GM23248 (cell line): Measurements from ENCODE around the gene ATP2A2. TPM values are rescaled to one million over a fixed set of nuclear protein-coding genes. Genes with fewer than 3 reads are reported as not detected.

Experiments used
- DNase-seq: peaks from one replicate; pipeline ENCODE4 v3.0.0-alpha.2; 2015
- H2AFZ ChIP-seq: fragments of 200-600 bp; sonication (generic); 2 replicates; pipeline ENCODE4 v1.6.1; 2016; ENCODE audit warnings: antibody characterized with exemption
- H3F3A ChIP-seq: fragments of 200-600 bp; sonication (generic); 2 replicates; pipeline ENCODE4 v1.6.1; 2016; ENCODE audit warnings: mild to moderate bottlenecking, antibody characterized with exemption, mixed run types; ENCODE audit not compliant: insufficient read depth
- H3K27ac ChIP-seq: fragments of 200-600 bp; sonication (generic); 2 replicates; pipeline ENCODE4 v1.5.1; 2016; ENCODE audit warnings: mild to moderate bottlenecking
- H3K27me3 ChIP-seq: fragments of 200-600 bp; sonication (generic); replicated peaks from 2 replicates; pipeline ENCODE4 v1.6.1; 2016; ENCODE audit warnings: mild to moderate bottlenecking; ENCODE audit not compliant: insufficient read depth
- H3K36me3 ChIP-seq: fragments of 200-600 bp; sonication (generic); 2 replicates; pipeline ENCODE4 v1.6.1; 2016; ENCODE audit warnings: low read depth, mild to moderate bottlenecking
- H3K4me1 ChIP-seq: fragments of 200-600 bp; sonication (generic); 2 replicates; pipeline ENCODE4 v1.6.1; 2016; ENCODE audit warnings: mild to moderate bottlenecking; ENCODE audit not compliant: insufficient read depth
- H3K4me2 ChIP-seq: fragments of 200-600 bp; sonication (generic); one replicate; pipeline ENCODE4 v1.6.1; 2016; ENCODE audit warnings: mild to moderate bottlenecking; ENCODE audit not compliant: unreplicated experiment
- H3K4me3 ChIP-seq: fragments of 200-600 bp; sonication (generic); 2 replicates; pipeline ENCODE4 v1.5.1; 2016; ENCODE audit warnings: mild to moderate bottlenecking
- H3K79me2 ChIP-seq: fragments of 200-600 bp; sonication (generic); 2 replicates; pipeline ENCODE4 v1.6.1; 2016; ENCODE audit warnings: mild to moderate bottlenecking; ENCODE audit not compliant: insufficient read depth
- H3K9ac ChIP-seq: fragments of 200-600 bp; sonication (generic); 2 replicates; pipeline ENCODE4 v1.6.1; 2016; ENCODE audit warnings: mild to moderate bottlenecking
- H3K9me2 ChIP-seq: fragments of 200-600 bp; sonication (generic); 2 replicates; pipeline ENCODE4 v1.6.1; 2016; ENCODE audit warnings: mixed run types, mild to moderate bottlenecking, moderate library complexity; ENCODE audit not compliant: insufficient read depth
- H3K9me3 ChIP-seq: fragments of 200-600 bp; sonication (generic); one replicate; pipeline ENCODE4 v1.6.1; 2017; ENCODE audit warnings: low read depth
- H4K20me1 ChIP-seq: fragments of 200-600 bp; sonication (generic); 2 replicates; pipeline ENCODE4 v1.6.0; 2016; ENCODE audit not compliant: insufficient read depth
- EZH2 ChIP-seq: fragments of 200-600 bp; sonication (generic); IDR thresholded peaks from 2 replicates; pipeline ENCODE4 v1.6.1; 2018; ENCODE audit warnings: antibody characterized with exemption, mild to moderate bottlenecking; ENCODE audit not compliant: insufficient read depth, poor library complexity, severe bottlenecking
- EZH2phosphoT487 ChIP-seq: fragments of 200-600 bp; sonication (generic); IDR thresholded peaks from 2 replicates; pipeline ENCODE4 v1.6.1; 2018; ENCODE audit warnings: antibody characterized with exemption, moderate library complexity, mild to moderate bottlenecking, low read depth; ENCODE audit not compliant: insufficient read depth
- WGBS, 2 experiments: methylation state at CpG; one replicate each; pipeline ENCODE4 v1.1.6; 2015 to 2017; ENCODE audit warnings: low lambda C conversion rate in 2 of 2, low coverage in 1 of 2; ENCODE audit errors: missing lambda C conversion rate in 2 of 2; 5-methylcytosine and 5-hydroxymethylcytosine counted together
- in situ Hi-C: fragments of 300-500 bp; cut with MboI; formaldehyde crosslinking; loops from 2 replicates; pipeline ENCODE4 v1.15.0; 2020
- polyA plus RNA-seq: library from polyadenylated mRNA; unstranded; fragments of >200 nt; fragmentation: Nextera tagmentation; extraction: Ambion mirVana; gene quantifications from 2 replicates; pipeline ENCODE4 v1.2.1, GENCODE V29; 2016
- total RNA-seq: library from RNA; depleted of rRNA; stranded (reverse); fragments of >200 nt; shearing (Covaris generic); gene quantifications from 2 replicates; pipeline ENCODE4 v1.2.3, GENCODE V29; 2014

ATP2A2 gene
- total and polyA plus RNA-seq, 2 experiments from 2014 or later, result 29.5 to 142 TPM

DNA sequence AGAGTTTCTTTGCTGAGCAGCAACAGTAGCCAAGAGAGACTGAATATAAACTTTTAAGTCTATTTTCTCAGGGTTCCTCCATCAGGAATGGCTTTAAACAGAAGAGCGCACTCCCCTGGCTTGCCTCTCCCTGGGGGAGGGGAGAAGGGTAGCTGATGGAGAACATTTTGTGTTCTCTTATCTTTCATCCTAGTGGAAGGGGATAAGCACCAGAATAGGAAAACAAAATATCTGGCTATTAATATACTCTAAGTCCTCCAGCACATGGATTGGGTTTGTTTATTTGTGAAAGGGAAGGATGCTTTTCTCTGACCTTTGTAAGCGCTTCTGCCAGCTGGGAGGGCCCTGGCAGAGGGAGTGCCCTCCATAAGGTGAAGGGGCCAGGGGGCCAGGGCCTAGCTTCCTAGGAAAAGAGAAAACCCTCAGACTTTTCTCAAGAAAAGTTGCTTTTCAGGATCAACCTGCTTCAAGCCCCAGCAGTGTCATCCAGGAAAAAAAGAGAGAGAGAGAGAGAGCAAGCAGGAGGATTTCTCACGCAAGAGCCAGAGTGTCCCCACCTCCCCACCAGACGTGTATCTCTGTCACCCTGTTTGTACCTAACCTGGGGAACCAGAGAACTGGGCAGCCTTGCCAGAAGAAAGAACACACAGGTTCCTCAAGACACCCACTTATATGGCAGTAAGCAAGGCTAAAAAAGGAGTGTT lies 34.3 kb upstream of the ATP2A2 start:
- no peaks in the 10 kb centered on the region for H3K79me2 ChIP-seq
- no peaks in the 10 kb centered on the region for H3K9me2 ChIP-seq
- TF ChIP-seq EZH2, result no peak
- no peak for TF ChIP-seq EZH2phosphoT487
- no peak overlapping the region for H3K27ac ChIP-seq
- no peak overlapping the region for H3K4me2 ChIP-seq
- no peak overlapping the region for H3K9ac ChIP-seq
- H3K27me3 ChIP-seq, result no peaks in the 10 kb centered on the region
- H3F3A ChIP-seq, result no peaks in the 10 kb centered on the region
- no peak overlapping the region for H2AFZ ChIP-seq
- H3K36me3 ChIP-seq, result no peaks in the 10 kb centered on the region
- H3K9me3 ChIP-seq, result no peaks in the 10 kb centered on the region
- DNase-seq, result no peak
- H4K20me1 ChIP-seq, result no peaks in the 10 kb centered on the region
- in situ Hi-C loops, result no loop called here
- no peaks in the 10 kb centered on the region for H3K4me1 ChIP-seq
- H3K4me3 ChIP-seq, result no peak overlapping the region
- WGBS, 2 experiments, result 95 to 98% methylated on average over 4 of the region's 4 CpGs

DNA sequence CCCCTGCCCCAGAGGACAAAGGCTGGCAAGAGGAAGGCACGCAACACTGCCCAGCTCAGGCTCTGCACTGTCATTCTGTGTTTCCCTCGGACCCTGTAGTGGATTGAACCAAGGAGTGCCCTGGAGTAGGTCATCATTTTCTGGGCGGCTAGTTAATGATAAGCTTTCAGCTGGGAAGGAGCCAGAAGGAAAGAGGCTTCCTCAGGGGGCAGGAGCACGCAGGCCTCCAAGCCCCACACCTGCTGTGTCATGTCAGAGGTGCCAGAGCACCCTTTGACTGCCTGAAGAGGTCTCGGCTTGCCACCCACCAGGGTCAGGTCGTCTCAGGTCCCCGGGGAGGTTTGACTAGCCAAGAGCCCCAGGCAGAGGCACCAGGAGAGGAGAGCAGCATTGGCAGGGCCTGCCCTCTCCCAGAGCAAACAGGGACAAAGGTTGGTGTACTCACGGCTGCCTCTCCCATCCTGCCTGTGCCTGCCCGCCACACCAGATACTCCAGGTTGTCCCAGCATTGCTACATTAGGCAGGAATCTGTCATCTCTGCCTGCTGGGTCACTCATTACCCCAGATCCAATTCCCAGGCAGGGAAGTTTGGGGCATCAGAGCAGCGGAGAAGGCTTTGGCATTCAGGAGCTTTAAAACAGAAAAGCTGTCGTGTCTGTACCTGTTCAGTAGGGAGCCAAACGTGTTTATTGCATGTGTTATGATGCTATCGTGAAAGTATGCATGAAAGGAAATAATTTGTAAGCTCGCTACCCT lies 33.5 kb upstream of the ATP2A2 start:
- Histone ChIP-seq H3K4me1 (no peaks in the 10 kb centered on the region), H4K20me1 (no peaks in the 10 kb centered on the region)
- TF ChIP-seq EZH2phosphoT487 (no peak), EZH2 (no peak)

DNA sequence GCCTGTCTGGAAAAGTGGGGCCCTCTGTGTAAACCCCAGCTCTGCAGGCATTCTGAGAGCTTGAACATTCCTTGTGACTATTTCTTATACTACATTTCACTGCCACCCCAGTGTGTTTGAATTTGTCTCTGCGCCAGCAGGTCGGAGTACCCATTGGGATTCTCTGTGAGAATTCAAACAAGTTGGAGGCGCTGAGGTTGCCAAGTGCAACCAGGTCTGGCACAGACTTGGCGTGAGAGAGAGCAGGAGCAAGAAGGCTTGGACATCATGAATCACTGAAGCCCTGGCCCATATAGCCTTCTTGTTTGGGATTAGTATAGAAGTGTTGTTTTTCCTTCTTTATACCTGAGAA lies 33.0 kb upstream of the ATP2A2 start:
- H3K9ac ChIP-seq, result no peak overlapping the region

More for the DNA sequence above, 33.5 kb upstream of the ATP2A2 start:
- Histone ChIP-seq H3K27me3 (no peaks in the 10 kb centered on the region), H3K9me3 (no peaks in the 10 kb centered on the region), H3K27ac (no peak overlapping the region), H3K9ac (no peak overlapping the region), H3K4me3 (no peak overlapping the region), H3K79me2 (no peaks in the 10 kb centered on the region), H3K4me2 (no peak overlapping the region), H3F3A (no peaks in the 10 kb centered on the region), H2AFZ (no peak overlapping the region), H3K36me3 (no peaks in the 10 kb centered on the region), H3K9me2 (no peaks in the 10 kb centered on the region)
- in situ Hi-C loops, result no loop called here
- no peak for DNase-seq
- WGBS, 2 experiments, result 72 to 73% methylated on average over 14 of the region's 14 CpGs

DNA sequence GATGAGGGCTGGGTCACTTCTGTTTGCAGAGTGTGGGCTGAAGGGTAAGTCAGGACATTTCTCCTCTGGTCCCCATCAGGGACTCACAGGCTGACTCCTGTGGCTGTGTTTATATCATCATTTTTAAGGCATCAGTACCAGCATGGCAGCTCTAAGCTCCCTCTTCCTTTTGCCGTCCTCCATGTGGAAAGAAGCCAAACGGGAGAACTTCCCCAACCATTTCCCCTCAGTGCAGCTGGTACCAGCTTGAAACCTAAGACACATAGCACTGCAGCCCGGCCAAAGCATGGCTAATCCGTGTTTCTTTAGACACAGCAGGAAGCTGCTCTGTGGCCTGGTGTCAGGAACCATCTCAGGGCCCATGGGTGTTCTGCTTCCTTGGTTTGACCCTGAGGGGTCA lies 31.9 kb upstream of the ATP2A2 start:
- Histone ChIP-seq H3K9me2 (no peaks in the 10 kb centered on the region), H3K4me3 (no peak overlapping the region), H3K4me2 (no peak overlapping the region), H3K9me3 (no peaks in the 10 kb centered on the region), H4K20me1 (no peaks in the 10 kb centered on the region), H3K27me3 (no peaks in the 10 kb centered on the region), H3F3A (no peaks in the 10 kb centered on the region), H3K4me1 (peaks cover 7% of the 10 kb centered on the region; the same call in 1 of the 2 replicates), H3K79me2 (no peaks in the 10 kb centered on the region), H3K9ac (no peak overlapping the region), H2AFZ (no peak overlapping the region), H3K27ac (no peak overlapping the region), H3K36me3 (no peaks in the 10 kb centered on the region)
- TF ChIP-seq EZH2phosphoT487, result no peak
- TF ChIP-seq EZH2, result no peak
- 77 to 94% methylated on average over 4 of the region's 4 CpGs for WGBS, 2 experiments
- in situ Hi-C loops, result no loop called here
- no peak for DNase-seq

More for the DNA sequence above, 33.0 kb upstream of the ATP2A2 start:
- Histone ChIP-seq H3K79me2 (no peaks in the 10 kb centered on the region), H3K4me3 (no peak overlapping the region), H3K27me3 (no peaks in the 10 kb centered on the region), H3K4me1 (0 out of 2 replicates have a peak, but pooled peaks cover under 1% of the 10 kb centered on the region), H3K4me2 (no peak overlapping the region), H3F3A (no peaks in the 10 kb centered on the region), H2AFZ (no peak overlapping the region), H3K9me2 (no peaks in the 10 kb centered on the region), H3K9me3 (no peaks in the 10 kb centered on the region), H4K20me1 (no peaks in the 10 kb centered on the region), H3K27ac (no peak overlapping the region), H3K36me3 (no peaks in the 10 kb centered on the region)
- TF ChIP-seq EZH2phosphoT487 (no peak), EZH2 (no peak)
- DNase-seq, result no peak
- in situ Hi-C loops, result no loop called here
- WGBS, 2 experiments, result 87 to 89% methylated on average over 4 of the region's 4 CpGs
